ENCODE data around the gene ATOH8.

Gene ATOH8

GRCh38 chr2:85801871-85802270 is 48.1 kb downstream of the ATOH8 start:
- DNase-seq (ENCODE audit: low read depth in 2 of 2) = no peak

- no peak for DNase-seq (ENCODE audit: low read depth in 2 of 2)
These were observed 48.7 kb downstream of the ATOH8 start for GRCh38 chr2:85802354-85803103.

- no peak for DNase-seq (ENCODE audit: low read depth in 2 of 2)
These were observed 50.1 kb downstream of the ATOH8 start for GRCh38 chr2:85803704-85804425.

GRCh38 chr2:85804583-85804982 is 50.8 kb downstream of the ATOH8 start:
- no peak for DNase-seq (ENCODE audit: low read depth in 2 of 2)

- no peak for DNase-seq (ENCODE audit: low read depth in 2 of 2)
These were observed 52.7 kb downstream of the ATOH8 start for GRCh38 chr2:85806358-85807118.

- DNase-seq (ENCODE audit: low read depth in 2 of 2) = no peak
These were observed 54.0 kb downstream of the ATOH8 start for GRCh38 chr2:85807756-85808155.

GRCh38 chr2:85810371-85811179 is 56.8 kb downstream of the ATOH8 start:
- DNase-seq (ENCODE audit: low read depth in 2 of 2) = no peak

- no peak for DNase-seq (ENCODE audit: low read depth in 2 of 2)
These were observed 57.6 kb downstream of the ATOH8 start for GRCh38 chr2:85811180-85812093.

- no peak for DNase-seq (ENCODE audit: low read depth in 2 of 2)
These were observed 58.4 kb downstream of the ATOH8 start for GRCh38 chr2:85812094-85812735.

GRCh38 chr2:85813211-85813981 is 59.6 kb downstream of the ATOH8 start:
- no peak for DNase-seq (ENCODE audit: low read depth in 2 of 2)

- DNase-seq (ENCODE audit: low read depth in 2 of 2) = peak; percentile 44 to 55
These were observed 60.4 kb downstream of the ATOH8 start for GRCh38 chr2:85813982-85814801.

- DNase-seq (ENCODE audit: low read depth in 2 of 2) = no peak
These were observed 61.2 kb downstream of the ATOH8 start for GRCh38 chr2:85814802-85815550.

GRCh38 chr2:85819811-85820510 is 66.2 kb downstream of the ATOH8 start:
- no peak for DNase-seq (ENCODE audit: low read depth in 2 of 2)

GRCh38 chr2:85822766-85823165 is 69.0 kb downstream of the ATOH8 start:
- no peak for DNase-seq (ENCODE audit: low read depth in 2 of 2)

GRCh38 chr2:85823951-85824350 is 70.2 kb downstream of the ATOH8 start:
- DNase-seq (ENCODE audit: low read depth in 2 of 2) = no peak

GRCh38 chr2:85826990-85827878 is 73.4 kb downstream of the ATOH8 start:
- peak; percentile 53 to 61 for DNase-seq (ENCODE audit: low read depth in 2 of 2)
